GM21526 (cell line): ENCODE measurements around the gene ATXN3L.
"Not testable (repeated sequence)": the region's sequence is repeated elsewhere in the genome, so short reads cannot be mapped to it uniquely, and the experiment has no call there.

Experiments used
- ATAC-seq: cut with Tn5 transposase; IDR thresholded peaks from one replicate; pipeline ENCODE4 v1.9.1; 2021; ENCODE audit warnings: moderate library complexity; ENCODE audit not compliant: unreplicated experiment, low FRiP score

ATXN3L gene

GRCh38 chrX:13309631-13310030, 10.2 kb downstream of the ATXN3L start:
- no peak for ATAC-seq

DNA sequence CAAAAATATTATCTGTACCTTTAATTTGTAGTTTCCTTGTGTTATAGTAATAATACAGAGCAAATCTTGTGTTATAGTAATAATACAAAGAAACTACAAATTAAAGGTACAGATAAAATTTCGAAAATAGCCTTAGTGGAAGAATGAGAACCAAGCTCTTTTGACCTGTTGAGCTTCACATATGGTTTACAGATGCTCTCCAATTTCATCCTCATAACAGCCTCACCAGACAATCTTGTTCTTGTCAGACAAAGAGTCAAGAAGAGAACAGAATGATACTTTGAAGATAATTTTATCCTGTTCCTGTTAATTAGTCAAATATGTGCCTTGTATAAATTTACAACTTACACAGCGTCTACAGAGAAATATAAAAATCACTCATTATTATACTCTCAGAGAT, 12.8 kb downstream of the ATXN3L start:
- ATAC-seq = no peak

DNA sequence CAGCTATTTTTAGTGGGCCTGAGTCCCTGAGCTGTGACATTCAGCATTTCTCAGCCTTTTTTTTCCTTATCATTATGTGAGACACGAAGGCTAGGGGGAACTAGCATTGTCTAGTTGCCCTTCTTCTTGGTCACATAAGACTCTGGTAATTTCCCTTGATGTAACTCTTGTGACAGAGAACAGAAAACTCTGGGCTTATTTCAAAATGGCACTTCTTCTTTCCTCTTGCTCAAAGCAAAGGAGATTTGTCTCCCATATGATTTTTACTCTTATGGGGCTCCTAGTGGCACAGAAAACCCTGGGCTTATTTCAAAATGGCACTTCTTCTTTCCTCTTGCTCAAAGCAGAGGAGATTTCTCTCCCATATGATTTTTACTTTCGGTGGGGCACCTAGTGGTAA, 14.7 kb downstream of the ATXN3L start:
- ATAC-seq = no peak

GRCh38 chrX:13304052-13304451, 15.8 kb downstream of the ATXN3L start:
- no peak for ATAC-seq

DNA sequence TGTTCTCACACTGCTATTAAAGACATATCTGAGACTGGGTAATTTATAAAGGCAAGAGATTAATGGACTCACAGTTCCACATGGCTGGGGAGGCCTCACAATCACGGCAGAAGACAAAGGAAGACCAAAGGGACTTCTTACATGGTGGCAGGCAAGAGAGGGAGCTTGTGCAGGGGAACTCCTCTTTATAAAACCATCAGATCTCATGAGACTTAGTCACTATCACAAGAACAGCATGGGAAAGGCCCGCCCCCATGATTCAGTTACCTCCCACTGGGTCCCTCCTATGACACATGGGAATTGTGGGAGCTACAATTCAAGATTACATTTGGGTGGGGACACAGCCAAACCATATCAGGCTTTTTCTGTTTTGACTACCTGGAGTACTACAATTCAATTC, 16.6 kb downstream of the ATXN3L start:
- ATAC-seq = not testable (repeated sequence)

GRCh38 chrX:13298836-13299235, 21.0 kb downstream of the ATXN3L start:
- no peak for ATAC-seq

DNA sequence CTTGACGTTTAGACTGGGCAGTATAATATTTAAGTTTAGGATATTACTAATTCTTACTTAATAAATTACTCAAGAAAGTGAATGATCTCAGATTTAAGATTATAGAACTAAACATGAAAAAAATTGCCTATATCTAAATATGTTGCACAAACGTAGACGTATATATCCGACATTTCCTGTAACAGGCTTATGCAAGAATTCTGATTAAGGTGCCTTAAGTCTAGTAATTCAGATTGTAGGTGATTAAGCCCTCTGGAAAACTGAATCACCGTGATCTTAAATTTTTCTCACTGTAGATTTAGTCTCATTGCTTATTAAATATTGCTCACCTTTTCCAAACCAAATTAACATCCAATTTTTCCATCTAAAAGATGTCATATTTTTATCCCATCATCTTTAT, 24.0 kb downstream of the ATXN3L start:
- no peak for ATAC-seq

DNA sequence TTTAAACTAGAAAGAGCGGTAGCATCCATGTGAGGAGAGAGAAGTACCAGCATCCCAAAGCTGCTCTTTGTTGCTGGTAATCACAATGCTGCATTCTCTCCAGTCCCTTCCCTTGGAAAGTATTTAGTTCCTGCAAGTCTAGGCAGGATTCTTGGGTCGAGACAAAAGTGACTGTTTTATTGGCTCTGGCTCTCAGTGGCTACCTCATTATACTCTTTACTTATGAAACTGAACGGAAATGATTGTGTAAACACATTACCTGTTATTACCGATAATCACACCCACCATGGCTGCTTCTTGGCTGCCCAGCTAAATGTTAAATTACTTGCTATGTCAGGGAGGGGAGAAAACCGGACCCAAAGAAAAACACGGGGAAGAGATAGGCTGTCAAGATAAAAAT, 26.2 kb downstream of the ATXN3L start:
- ATAC-seq = no peak

GRCh38 chrX:13290891-13291614, 28.8 kb downstream of the ATXN3L start:
- ATAC-seq = no peak

GRCh38 chrX:13288671-13289070, 31.2 kb downstream of the ATXN3L start:
- no peak for ATAC-seq

DNA sequence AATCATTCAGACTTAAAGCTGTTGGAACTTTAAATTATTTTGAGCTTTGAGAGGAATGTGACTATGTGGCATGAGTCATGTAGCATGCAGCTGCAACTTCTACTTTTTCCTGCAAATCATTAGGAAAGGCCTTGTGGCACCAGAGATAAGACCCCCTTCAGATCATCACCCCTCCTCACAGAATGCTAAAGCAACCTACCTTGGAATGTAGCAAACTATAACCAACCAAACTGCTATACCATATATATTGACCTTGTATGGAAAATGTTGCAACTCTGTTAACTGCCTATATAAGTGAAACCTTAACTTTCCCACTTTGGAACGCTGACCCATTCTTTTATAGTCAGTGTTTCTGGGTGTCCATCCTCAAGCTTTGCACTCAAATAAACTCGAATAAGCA, 32.0 kb downstream of the ATXN3L start:
- no peak for ATAC-seq

DNA sequence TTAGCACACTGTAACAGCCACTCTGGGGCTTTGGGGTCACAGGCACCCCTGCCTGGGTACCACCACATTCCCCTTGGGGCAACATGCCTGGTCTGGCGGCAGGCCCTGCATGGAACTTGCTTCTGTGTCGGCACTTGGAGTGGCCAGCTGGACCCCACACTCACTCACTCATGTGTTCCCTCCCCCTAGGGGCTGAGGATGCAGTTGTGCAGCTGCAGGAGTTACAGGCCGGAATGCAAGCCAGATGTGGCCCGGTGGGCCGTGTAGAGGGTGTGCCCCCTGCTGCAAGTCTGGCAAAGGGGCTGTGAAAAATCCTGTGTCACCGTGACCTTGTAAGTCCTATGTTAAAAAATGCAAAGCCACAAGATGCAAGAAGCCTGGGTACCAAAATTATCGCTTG, 34.2 kb downstream of the ATXN3L start:
- ATAC-seq = no peak

DNA sequence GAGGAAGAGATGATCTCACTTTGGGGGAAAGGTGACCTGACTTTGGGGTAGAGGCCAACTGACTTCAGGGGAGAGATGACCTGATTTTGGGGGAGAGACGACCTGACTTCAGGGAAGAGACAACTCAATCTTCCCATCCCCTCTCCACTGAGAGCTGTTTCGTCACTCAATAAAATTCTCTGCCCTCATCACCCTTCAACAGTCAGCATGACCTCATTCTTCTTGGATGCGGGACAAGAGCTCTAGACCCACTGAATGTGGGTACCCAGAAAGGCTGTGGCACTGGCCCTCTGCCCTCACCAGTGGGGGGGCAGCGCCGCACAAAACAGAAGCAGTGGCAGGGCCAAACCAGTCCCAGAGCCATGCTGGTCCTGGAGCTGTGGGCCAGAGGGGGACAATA, 34.6 kb downstream of the ATXN3L start:
- ATAC-seq = no peak

DNA sequence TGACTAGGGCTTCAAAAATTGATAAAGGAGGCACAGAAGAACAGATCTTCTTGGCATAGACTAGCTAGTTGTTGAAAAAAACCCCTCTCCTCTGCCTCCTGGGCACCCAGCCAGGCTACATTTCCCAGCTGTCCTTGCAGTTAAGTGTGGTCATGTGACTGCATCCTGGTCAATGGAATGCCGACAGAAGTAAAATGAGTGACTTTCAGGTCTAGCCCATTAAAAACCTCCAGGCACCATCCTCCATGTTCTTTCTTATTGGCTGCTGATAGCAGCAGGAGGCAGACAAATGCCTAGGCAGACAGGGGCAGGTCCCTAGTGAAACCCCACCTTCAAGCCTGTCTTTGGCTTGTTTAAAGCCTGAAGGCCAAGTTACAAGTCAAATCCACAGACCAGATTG, 35.3 kb downstream of the ATXN3L start:
- ATAC-seq = no peak

- ATAC-seq = no peak
Measured at GRCh38 chrX:13283950-13284546, 35.8 kb downstream of the ATXN3L start.

- ATAC-seq = no peak
Measured at GRCh38 chrX:13283512-13283911, 36.3 kb downstream of the ATXN3L start.

DNA sequence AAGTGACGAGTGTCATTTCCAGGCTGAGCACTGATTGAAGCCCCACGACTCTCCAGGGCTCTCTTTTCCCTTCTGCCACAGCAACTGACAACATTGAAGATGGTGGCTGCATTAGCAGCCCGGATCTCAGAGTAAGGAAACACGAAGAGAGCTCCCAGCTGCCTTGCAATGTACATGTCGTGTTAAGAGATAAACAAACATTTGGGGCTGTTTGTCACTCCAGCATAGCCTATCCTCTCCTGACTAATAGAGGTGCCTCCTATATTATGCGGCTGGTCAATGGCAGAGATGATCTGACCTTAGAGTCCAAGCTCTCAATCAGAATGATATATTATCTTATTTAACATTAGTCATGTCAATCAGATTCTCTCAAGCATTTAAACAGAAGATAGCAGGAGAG, 38.6 kb downstream of the ATXN3L start:
- ATAC-seq = no peak

GRCh38 chrX:13279279-13280018, 40.4 kb downstream of the ATXN3L start:
- no peak for ATAC-seq

DNA sequence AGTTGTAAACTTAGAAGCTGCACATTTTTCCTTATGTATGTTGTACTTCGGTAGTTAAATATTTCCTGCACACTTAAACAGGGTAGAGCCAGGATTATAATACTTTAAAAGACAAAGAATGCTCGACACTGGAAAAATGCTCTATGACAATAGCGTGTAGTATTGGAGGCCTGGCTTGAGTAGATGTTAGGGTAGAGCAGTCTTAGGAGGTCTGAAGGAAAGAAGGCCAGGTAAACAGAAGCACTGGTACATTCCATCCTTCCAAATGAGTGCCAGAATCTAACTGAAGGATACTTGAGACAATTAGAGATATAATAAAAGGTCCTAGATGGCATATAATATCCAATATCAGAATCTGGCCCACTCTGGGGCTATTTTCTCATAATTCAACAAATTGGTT, 42.3 kb downstream of the ATXN3L start:
- ATAC-seq = no peak

GRCh38 chrX:13276991-13277390, 42.9 kb downstream of the ATXN3L start:
- ATAC-seq = no peak

- no peak for ATAC-seq
Measured at GRCh38 chrX:13275031-13275430, 44.8 kb downstream of the ATXN3L start.

DNA sequence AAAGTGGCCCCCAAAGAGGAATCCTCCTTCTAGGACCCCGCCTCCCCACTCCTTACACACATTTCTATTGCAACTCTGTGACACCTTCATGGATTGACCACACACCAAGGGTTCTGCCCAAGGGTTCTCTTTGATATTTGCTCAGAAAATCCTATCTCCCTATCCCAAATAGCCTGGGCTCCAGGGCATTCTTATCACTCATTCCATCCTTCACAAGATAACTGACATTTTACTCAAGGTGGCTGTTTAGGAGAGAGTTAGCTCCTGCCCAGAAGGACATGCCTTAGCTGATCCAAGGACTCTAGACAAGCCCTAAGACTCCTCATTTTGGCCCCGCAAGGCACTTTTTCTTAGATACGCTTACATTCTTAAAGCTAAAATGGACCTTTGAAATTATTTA, 47.4 kb downstream of the ATXN3L start:
- ATAC-seq = no peak
